Measurements from ENCODE around the gene CTIF.
A peak's percentile ranks its signal among the peaks of the same experiment; 100 is the strongest.

CTIF gene

DNA sequence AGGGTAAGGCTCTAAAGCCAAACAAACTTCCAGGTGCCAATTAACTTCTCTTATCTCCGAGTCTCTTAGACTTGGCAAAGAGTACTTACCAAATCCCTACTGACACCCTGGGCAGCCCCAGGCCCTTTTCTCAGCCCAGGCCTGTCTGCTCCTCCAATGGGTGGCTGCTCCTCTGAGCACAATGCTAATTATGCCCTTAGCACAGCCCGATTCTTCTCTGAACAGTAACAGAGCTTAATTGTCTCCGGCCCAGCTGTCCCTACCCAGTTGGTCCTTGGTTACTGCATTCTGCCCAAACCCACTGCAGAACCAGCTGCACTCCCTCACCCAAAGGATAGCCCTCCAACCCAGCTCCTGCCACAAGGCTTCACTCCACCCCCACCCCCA is 301.7 kb downstream of the CTIF start:
- in situ Hi-C loops (cut with HindIII; ENCODE audit: low pct_ligation_motif_present, low sequenced_read_pairs) = no loop called here
- no peak overlapping the region for H3K4me3 ChIP-seq (ENCODE audit: low read depth, low read length)
- TF ChIP-seq, protein P1, sequence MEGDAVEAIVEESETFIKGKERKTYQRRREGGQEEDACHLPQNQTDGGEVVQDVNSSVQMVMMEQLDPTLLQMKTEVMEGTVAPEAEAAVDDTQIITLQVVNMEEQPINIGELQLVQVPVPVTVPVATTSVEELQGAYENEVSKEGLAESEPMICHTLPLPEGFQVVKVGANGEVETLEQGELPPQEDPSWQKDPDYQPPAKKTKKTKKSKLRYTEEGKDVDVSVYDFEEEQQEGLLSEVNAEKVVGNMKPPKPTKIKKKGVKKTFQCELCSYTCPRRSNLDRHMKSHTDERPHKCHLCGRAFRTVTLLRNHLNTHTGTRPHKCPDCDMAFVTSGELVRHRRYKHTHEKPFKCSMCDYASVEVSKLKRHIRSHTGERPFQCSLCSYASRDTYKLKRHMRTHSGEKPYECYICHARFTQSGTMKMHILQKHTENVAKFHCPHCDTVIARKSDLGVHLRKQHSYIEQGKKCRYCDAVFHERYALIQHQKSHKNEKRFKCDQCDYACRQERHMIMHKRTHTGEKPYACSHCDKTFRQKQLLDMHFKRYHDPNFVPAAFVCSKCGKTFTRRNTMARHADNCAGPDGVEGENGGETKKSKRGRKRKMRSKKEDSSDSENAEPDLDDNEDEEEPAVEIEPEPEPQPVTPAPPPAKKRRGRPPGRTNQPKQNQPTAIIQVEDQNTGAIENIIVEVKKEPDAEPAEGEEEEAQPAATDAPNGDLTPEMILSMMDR (IDR thresholded peaks at IDR 0.05; ENCODE audit: low read depth, low read length, missing control alignments) = no peak
- no peaks in the 10 kb centered on the region for H3K27me3 ChIP-seq (replicated peaks)
- H3K36me3 ChIP-seq (replicated peaks) = no peaks in the 10 kb centered on the region
- H3K27ac ChIP-seq = no peak overlapping the region
- DNase-seq = no peak

GRCh38 chr18:48841381-48842258 is 302.8 kb downstream of the CTIF start:
- H3K27me3 ChIP-seq (replicated peaks) = no peaks in the 10 kb centered on the region
- no peaks in the 10 kb centered on the region for H3K36me3 ChIP-seq (replicated peaks)
- TF ChIP-seq, protein P1 (IDR thresholded peaks at IDR 0.05; ENCODE audit: low read depth, low read length, missing control alignments) = no peak
- no peak overlapping the region for H3K4me3 ChIP-seq (ENCODE audit: low read depth, low read length)
- in situ Hi-C loops (cut with HindIII; ENCODE audit: low pct_ligation_motif_present, low sequenced_read_pairs) = no loop called here
- H3K27ac ChIP-seq = peak overlapping the region; percentile 73
- no peak for DNase-seq

DNA sequence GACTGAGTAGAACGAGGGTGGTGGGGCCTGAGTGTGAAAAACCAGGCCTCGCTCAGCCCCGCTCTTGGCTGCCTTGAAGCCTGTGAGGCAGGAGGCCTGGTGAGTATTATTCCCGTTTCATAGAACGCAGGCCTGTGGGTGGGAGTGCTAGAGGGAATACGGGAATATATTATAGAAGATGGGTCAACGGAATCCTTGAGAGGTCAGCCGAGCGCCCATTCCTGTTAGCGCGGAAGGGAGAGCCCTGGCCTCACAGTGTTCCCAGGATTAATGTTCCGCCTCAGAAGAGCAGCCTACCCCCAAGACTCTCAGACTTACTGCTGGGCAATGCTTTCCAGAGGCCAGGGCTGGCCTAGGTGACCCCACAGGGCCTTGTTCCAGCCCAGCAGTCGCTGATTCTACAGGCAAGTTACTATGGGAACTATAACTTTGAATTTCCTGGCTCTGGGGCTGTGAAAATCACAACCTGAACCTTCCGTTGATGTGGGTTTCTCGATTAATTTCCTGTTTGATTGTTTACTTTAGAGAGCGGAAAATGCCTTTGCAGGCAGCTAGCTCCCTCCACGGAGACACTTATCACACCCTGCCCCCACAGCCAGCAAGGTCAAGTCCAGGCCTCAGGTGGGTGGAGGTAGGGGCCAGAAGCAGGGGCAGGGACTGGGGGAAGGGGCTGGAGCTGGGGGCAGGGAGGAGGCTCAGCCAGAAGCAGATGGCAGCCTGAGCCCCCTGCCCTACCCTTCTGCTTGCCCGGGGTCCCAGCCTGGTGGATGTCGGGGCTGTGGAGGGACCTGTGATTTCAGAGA is 303.6 kb downstream of the CTIF start:
- Histone ChIP-seq H3K27ac (peak overlapping the region; percentile 73), H3K4me3 (ENCODE audit: low read depth, low read length) (no peak overlapping the region), H3K27me3 (replicated peaks) (no peaks in the 10 kb centered on the region), H3K36me3 (replicated peaks) (no peaks in the 10 kb centered on the region)
- peak; percentile 66 for DNase-seq
- TF ChIP-seq, protein P1 (IDR thresholded peaks at IDR 0.05; ENCODE audit: low read depth, low read length, missing control alignments) = no peak
- in situ Hi-C loops (cut with HindIII; ENCODE audit: low pct_ligation_motif_present, low sequenced_read_pairs) = no loop called here

GRCh38 chr18:48843162-48843561 is 304.3 kb downstream of the CTIF start:
- Histone ChIP-seq H3K27ac (no peak overlapping the region), H3K27me3 (replicated peaks) (no peaks in the 10 kb centered on the region), H3K36me3 (replicated peaks) (no peaks in the 10 kb centered on the region), H3K4me3 (ENCODE audit: low read depth, low read length) (no peak overlapping the region)
- DNase-seq = no peak
- TF ChIP-seq, protein P1 (IDR thresholded peaks at IDR 0.05; ENCODE audit: low read depth, low read length, missing control alignments) = no peak
- in situ Hi-C loops (cut with HindIII; ENCODE audit: low pct_ligation_motif_present, low sequenced_read_pairs) = no loop called here

DNA sequence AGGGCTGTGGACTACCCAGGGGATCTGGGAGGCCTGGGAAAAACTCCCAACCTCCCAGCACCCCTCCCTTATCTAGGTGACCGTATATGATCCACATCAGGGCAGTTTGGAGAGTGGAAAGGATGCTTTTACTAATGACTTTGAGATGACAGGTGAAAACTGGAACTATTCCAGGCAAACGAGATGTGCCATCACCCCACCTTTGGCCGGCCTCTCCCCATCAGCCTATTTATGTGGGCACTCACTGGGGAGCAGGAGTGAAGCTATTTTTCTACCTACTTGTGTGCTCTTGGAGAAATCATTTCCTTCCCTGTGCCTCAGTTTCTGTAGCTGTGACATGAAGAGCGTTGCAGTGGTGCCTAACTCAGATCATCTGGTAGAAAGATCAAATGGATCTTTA is 304.8 kb downstream of the CTIF start:
- Histone ChIP-seq H3K27me3 (replicated peaks) (no peaks in the 10 kb centered on the region), H3K27ac (no peak overlapping the region), H3K36me3 (replicated peaks) (no peaks in the 10 kb centered on the region), H3K4me3 (ENCODE audit: low read depth, low read length) (no peak overlapping the region)
- DNase-seq = no peak
- in situ Hi-C loops (cut with HindIII; ENCODE audit: low pct_ligation_motif_present, low sequenced_read_pairs) = no loop called here
- TF ChIP-seq, protein P1 (IDR thresholded peaks at IDR 0.05; ENCODE audit: low read depth, low read length, missing control alignments) = no peak

Measured in brain microvascular endothelial cell (primary cell).